Activated CD4-positive, alpha-beta T cell treated with anti-CD3 and anti-CD28 coated beads, Interleukin-2, amount 50 U/mL, for 1 hour (primary cell): ENCODE measurements around the gene OR8G5.
"Not testable (repeated sequence)": the region's sequence is repeated elsewhere in the genome, so short reads cannot be mapped to it uniquely, and the experiment has no call there.

ENCODE experiments used
- DNase-seq: peaks from one replicate; pipeline ENCODE4 v3.0.0-alpha.2; 2020

Gene OR8G5, protein sequence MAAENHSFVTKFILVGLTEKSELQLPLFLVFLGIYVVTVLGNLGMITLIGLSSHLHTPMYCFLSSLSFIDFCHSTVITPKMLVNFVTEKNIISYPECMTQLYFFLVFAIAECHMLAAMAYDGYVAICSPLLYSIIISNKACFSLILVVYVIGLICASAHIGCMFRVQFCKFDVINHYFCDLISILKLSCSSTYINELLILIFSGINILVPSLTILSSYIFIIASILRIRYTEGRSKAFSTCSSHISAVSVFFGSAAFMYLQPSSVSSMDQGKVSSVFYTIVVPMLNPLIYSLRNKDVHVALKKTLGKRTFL

DNA sequence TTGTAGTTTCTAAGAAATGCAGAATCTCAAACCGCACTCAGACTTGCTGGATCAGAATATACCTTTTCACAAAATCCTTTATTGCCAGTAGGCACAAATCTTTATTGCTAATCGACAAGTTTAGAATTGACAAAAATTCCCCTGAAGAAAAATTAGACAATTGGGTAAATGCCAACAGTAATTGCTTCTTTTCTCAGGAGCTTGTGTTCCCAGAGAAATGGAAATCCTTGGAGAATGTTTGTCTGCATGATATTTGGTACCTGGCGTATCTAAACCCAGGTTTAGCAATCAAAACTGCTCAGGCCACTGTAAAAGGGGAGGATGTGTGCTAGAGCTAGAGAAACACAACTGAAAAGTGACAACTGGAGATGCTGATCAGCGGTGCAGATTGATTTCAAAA, at the start of gene OR8G5:
Gene OR8G5, plus strand, starts transcription at position 301 of the 400 bp plus-strand sequence. CDS start 8,556 bp downstream, outside the sequence.
- no peak for DNase-seq

DNA sequence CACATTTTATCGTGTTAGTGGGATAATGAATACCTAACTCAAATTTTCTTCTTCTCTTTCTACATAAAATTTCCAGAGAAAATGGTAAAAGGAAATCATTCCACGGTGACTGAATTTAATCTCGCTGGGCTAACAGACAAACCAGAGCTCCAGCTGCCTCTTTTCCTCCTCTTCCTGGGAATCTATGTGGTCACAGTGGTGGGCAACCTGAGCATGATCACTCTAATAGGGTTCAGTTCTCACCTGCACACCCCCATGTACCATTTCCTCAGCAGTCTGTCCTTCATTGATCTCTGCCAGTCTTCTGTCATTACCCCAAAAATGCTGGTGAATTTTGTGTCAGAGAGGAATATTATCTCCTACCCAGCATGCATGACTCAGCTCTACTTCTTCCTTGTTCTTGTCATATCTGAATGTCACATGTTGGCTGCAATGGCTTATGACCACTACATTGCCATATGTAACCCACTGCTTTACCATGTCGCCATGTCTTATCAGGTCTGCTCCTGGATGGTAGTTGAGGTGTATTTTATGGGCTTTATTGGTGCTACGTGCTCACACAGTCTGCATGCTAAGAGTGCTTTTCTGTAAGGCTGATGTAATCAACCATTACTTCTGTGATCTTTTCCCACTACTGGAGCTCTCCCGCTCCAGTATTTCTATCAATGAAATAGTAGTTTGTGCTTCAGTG, 48.9 kb upstream of the OR8G5 start:
- no peak for DNase-seq

DNA sequence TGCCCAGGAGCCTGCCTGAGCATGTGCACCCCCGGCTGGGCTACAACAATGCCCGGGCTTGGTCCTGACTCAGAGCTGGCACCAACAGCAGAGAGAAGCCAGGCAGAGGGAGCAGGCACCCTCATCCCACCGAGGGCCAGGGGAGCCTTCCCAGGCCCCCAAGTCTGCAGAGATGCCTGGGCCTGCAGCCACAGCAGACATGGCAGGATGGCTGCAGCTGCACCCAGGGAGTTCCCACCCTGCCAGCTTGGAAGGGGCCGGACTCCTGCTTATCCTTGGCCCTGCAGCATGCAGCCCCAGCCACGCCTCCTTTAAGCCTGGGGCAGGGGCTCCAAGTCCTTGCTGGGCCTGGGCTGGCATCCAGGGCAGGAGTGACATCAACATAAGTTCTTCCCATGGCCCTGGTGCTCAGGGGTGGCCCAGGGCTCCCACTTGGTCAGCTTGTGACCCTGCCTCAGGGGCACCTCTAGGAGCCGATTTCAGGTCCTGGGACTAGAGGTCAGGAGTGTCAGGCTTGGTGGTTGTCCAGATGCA, 46.3 kb upstream of the OR8G5 start:
- DNase-seq: no peak

DNA sequence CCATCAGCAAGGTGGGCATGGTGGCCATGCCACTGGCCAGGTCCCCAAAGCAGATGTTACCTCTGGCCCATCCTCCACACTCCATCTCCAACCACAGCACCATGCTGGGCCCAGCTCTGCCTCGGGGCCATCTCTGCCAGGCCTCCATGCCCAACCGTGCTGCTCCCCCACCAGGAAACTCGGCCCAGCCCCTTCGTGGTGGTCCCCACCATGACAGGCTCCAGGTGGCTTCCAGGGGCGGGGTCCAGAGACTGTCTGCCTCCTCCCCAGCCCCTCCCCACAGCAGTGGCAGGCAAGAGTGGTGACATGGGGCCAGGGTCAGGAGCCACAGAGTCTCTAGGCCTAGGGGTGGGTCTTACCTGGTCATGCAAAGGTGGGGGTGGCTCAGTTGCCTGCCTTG, 45.8 kb upstream of the OR8G5 start:
- DNase-seq: no peak

DNA sequence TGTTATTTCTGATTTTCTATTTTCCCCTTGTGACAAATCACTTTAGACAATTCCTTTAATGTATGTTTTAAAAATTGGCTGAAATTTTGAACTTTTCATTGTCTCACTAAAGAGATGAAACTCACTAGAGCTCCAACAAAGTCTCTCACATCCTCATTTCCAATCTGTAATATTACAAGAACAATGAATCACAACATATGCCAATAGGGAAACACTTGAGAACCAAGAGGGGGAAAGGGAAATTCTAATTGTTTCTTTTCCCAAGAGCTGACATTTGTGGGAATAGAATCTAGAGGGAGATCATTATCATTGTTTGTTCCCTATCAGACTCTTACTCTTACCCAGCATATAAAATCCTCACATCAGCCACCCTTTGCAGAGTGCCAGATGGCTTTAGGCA, 44.9 kb upstream of the OR8G5 start:
- no peak for DNase-seq

DNA sequence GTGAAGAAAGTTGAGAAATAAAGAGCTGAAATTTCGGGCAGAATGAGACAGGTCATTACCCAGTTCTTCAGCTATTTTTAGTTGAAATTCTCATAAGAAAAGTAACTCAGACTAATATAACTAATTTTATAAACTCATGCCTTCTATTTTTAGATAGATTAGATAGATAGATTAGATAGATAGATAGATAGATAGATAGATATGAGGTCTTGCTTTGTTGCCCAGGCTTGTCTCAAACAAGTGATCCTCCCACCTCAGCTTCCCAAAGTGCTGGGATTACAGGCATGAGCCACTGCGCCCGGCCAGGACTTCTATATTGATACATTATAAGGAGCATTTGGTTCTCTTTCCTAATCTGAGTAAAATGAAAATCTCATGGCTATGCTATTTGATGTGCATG, 42.1 kb upstream of the OR8G5 start:
- DNase-seq: no peak

DNA sequence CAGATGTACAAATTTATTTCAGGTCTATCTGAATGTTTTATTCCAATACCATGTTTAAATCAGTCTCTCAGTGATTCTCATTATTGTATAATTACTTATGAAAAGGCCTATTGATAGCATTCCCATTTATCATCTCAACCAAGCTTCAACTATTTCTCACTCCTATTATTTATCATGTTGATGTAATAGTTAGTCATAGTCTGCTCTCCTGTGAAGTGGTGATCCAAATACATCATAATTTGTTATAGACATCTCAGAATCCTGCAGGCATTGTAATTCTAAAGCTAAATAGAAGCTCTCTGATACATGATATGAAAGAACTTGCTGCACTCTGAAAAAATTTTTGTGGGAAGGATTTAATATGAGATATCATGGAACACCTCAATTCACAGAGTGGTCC, 37.0 kb upstream of the OR8G5 start:
- DNase-seq: no peak

DNA sequence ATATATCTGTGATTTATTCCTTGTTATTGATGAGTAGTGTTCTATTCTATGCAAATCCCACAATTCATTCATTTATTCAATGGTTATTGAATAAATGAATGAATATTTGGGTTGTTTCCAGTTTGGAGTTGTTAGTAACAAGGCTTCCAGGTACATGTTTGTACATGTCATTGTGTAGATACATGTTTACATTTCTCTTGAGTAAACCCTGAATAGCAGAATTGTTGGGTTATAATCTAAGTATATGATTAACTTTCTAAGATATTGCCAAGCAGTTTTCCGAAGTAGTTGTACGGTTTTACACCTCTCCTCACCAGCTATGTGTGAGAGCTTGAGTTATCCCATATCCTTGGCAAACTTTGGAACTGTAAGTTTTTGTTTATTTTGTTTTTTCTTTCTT, 33.8 kb upstream of the OR8G5 start:
- DNase-seq: no peak

DNA sequence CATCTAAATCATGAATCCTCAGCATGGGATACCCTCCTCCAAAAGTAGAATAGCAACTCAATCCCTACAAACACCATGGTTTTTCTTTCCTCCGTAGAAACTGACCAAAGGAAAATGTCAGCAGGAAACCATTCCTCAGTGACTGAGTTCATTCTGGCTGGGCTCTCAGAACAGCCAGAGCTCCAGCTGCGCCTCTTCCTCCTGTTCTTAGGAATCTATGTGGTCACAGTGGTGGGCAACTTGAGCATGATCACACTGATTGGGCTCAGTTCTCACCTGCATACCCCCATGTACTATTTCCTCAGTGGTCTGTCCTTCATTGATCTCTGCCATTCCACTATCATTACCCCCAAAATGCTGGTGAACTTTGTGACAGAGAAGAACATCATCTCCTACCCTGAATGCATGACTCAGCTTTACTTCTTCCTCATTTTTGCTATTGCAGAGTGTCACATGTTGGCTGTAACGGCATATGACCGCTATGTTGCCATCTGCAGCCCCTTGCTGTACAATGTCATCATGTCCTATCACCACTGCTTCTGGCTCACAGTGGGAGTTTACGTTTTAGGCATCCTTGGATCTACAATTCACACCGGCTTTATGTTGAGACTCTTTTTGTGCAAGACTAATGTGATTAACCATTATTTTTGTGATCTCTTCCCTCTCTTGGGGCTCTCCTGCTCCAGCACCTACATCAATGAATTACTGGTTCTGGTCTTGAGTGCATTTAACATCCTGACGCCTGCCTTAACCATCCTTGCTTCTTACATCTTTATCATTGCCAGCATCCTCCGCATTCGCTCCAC, 31.4 kb upstream of the OR8G5 start:
- DNase-seq: not testable (repeated sequence)

DNA sequence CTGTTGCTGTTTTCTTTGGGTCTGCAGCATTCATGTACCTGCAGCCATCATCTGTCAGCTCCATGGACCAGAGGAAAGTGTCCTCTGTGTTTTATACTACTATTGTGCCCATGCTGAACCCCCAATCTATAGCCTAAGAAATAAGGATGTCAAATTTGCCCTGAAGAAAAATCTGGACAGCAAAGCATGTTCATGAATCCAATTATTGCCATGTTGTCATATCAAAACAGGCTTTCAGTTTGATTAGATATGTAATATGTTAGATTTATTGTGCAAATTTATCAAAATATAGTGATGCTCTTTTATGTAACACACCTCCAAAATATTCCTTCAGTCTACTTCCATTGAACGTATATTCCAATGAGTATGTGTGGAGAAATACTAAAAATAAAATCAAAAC, 30.7 kb upstream of the OR8G5 start:
- no peak for DNase-seq

DNA sequence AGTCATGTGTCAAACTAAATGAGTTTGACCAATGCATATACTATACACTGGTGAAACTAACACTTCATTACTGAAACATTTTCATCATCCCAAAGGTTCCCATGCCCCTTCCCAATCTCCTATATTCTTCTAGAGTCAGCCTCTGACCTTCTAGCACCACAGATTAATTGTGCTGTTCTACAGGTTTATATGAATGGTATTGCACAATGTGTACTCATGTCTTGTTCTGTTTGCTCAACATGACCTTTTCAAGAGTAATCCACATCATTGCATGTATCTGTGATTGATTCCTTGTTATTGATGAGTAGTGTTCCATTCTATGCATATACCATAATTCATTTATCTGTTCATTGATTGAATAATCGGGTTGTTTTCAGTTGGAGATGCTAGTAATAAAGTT, 22.8 kb upstream of the OR8G5 start:
- no peak for DNase-seq

DNA sequence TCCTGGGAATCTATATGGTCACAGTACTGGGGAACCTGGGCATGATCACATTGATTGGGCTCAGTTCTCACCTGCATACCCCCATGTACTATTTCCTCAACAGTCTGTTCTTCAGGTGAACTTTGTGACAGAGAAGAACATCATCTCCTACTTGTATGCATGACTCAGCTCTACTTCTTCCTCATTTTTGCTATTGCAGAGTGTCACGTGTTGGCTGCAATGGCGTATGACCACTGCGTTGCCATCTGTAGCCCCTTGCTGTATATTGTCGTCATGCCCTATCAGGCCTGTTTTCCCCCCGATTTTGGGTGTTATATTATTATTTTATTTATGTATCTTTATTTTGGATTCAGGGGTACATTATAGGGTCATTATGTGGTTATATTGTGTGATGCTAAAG, 17.7 kb upstream of the OR8G5 start:
- DNase-seq: no peak

DNA sequence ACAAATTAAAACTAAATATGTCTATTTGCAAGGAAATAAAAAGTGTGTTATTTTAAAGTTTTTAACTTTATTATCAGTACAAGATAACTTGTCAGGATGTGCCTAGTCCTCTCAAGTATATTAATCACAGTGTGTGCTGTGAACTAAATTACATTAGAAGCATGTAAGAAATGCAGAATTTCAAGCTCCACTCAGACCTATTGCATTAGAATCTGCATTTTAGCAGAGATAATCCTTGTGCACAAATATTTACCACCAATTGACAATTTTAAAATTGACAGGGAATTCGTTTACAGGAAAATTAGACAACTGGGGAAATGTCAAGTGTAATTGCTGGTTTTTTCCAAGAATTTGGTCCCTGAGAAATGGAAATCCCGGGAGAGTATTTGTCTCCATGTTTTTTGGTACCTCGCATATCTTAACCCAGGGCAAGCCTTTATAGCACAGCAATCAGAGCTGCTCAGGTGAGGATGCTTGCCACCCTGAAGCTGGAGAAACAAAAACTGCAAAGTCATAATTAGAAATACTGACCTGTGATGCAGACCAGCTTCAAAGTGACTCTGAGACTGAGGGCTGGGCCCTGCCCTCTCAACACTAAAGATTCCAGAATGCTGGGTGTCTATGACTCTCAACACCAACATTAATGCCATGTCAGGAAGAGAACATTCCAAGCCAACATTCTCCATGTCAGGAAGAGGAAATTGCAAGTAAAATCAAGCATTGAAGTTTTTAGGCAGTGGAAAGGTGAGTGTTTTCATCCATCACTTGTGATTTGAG, 15.4 kb upstream of the OR8G5 start, which contains the start of gene OR8G1:
Gene OR8G1, plus strand, starts transcription at position 475 of the 777 bp plus-strand sequence. CDS start 8,581 bp downstream, outside the sequence.
- no peak for DNase-seq

DNA sequence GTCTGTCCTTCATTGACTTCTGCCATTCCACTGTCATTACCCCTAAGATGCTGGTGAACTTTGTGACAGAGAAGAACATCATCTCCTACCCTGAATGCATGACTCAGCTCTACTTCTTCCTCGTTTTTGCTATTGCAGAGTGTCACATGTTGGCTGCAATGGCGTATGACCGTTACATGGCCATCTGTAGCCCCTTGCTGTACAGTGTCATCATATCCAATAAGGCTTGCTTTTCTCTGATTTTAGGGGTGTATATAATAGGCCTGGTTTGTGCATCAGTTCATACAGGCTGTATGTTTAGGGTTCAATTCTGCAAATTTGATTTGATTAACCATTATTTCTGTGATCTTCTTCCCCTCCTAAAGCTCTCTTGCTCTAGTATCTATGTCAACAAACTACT, 6.3 kb upstream of the OR8G5 start:
- not testable (repeated sequence) for DNase-seq

DNA sequence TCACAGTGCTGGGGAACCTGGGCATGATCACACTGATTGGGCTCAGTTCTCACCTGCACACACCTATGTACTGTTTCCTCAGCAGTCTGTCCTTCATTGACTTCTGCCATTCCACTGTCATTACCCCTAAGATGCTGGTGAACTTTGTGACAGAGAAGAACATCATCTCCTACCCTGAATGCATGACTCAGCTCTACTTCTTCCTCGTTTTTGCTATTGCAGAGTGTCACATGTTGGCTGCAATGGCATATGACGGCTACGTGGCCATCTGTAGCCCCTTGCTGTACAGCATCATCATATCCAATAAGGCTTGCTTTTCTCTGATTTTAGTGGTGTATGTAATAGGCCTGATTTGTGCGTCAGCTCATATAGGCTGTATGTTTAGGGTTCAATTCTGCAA, 8.9 kb downstream of the OR8G5 start:
- not testable (repeated sequence) for DNase-seq

DNA sequence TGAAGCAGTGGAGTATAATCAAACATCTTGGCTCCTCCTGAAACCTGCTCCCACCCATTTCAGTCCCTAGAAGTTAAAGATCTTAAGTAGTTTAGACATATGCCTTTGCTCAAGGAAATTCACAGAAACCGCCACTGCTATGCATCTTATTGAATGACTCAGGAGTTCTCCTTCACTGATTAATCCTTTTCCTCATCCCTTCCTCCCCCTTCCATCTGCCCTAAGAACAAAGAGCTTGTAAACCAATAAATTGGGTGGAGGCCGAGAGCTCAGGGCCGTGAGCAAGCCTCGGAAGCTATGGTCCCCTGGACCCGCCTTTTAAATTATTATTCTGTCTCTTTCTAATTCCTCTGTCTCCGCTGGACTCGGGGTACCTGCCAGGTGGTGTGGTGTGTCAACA, 14.7 kb downstream of the OR8G5 start:
- DNase-seq: not testable (repeated sequence)

DNA sequence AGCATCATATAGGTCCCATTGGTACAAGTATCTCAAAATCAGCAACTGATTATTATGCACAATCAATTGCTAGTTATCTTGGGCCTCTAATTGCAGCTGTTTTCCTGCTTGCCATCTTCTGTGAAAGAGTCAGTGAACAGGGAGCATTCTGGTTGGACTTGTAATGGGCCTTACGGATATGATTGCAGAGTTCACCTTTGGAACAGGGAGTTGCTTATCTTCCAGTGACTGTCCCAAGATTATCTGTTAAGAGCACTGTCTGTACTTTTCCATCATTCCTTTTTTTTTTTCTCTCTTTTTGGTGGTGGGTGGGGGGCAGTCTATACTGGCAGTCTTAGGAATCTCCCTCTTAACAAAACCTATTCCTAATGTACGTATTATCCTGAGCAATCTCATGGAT, 17.8 kb downstream of the OR8G5 start:
- no peak for DNase-seq

DNA sequence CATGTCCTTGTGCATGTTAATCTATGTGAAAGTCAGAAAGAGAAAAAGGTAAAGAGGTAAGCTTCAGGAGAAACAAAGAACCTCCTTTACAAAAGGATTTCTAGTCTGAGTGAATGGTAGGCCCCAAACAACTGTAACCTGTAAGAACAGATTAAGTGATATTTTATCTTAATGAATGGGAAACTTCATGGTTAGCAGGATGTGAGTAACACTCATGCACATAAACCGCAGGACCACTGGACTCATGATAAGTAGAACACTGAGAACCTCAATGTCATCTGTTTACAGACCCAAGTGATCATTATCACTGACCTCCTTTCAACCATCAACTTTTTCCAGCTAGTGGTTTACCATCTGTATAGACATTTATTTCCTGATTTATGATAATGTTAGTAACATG, 19.9 kb downstream of the OR8G5 start:
- no peak for DNase-seq

DNA sequence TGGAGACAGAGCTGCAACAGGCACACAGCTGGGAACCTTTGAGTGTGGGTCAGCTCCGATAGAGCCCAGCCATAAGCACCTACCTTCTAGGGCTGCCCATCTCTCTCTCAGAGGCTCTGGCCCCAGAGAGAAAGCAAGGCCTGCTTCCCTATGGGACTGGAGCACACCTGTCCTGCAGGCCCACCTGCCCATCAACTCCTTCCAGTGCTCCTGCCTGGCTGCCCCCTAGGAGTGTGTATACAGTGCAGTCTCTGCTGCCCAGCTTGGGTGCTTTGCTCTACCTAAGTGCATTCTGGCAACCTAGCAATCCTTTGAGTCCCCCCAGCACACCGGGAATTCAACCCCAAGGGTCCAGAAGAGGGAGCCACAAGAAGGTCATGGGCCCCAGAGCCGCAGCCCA, 21.0 kb downstream of the OR8G5 start:
- DNase-seq: no peak

DNA sequence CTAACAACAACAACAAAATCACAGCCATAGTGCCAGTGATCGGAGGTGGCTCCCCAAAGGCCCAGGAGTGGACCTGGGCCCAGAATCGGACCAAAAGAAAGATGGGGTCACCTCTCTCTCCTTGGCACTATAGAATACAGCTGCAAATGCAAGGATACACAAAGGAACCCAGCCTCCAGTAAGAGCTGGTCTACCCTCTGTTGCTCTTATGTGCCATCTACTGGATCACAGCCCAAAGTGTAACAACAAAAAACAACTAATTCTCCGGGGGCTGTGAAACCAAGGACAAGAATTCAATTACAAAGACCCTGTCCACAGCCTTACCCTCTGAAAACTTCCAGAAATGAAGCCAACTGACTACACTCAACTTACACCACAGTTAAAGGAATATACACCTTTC, 21.6 kb downstream of the OR8G5 start:
- DNase-seq: no peak

DNA sequence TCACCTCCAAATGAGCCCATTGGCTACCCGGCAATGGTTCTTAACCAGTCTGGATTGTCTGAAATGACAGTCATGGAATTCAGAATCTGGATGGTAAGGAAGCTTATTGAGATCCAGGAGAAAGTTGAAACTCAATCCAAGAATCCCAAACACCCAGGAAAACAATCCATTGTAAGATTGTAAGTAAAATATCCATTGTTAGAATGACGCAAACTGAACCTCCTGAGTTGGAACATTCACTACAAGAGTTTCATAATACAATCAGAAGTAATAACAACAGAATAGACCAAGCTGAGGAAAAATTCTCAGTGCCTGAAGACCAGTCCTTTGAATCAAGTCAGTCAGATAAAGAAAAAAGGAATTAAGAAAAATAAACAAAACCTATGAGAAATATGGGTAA, 22.1 kb downstream of the OR8G5 start:
- no peak for DNase-seq

DNA sequence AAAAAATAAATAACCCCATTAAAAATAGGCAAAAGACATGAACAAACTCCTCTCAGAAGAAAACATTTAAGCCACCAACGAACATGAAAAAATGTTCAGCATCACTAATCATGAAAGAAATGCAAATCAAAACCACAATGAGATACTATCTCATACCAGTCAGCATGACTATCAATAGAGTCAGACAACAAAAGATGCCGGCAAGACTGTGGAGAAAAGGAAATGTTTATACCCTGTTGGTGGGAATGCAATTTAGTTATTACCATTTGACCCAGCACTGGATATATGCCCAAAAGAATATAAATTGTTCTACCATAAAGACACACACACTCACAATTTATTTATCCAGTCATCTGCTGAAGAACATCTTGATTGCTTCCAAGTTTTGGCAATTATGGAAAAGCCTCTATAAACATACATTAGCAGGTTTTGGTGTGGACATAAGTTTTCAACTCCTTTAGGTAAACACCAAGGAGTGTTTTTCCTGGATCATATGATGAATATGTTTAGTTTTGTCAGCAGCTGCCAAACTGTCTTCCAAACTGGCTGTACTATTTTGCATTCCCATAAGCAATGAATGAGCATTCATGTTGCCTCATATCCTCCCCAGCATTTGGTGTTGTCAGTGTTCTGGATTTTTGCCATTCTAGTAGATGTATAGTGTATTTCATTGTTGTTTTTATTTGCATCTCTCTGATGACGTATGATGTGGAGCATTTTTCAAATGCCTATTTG, 29.6 kb downstream of the OR8G5 start:
- DNase-seq: no peak
